ENCODE measurements around the gene KIFC3. TPM values are rescaled to one million over a fixed set of nuclear protein-coding genes. Genes with fewer than 3 reads are reported as not detected.
A peak's percentile ranks its signal among the peaks of the same experiment; 100 is the strongest.
"Not testable (repeated sequence)": the region's sequence is repeated elsewhere in the genome, so short reads cannot be mapped to it uniquely, and the experiment has no call there.

Gene KIFC3
- total RNA-seq, 1 donor from 2014 or later = 0.52 TPM

GRCh38 chr16:57821149-57821971 lies 19.1 kb upstream of the KIFC3 start:
- Mint-ChIP-seq H3K4me3 (ENCODE audit: low read depth) (no peak overlapping the region), H3K9me3 (no peaks in the 10 kb centered on the region), H3K36me3 (ENCODE audit: low read depth) (no peaks in the 10 kb centered on the region), H3K27ac (no peak overlapping the region), H3K4me1 (ENCODE audit: low read depth) (peaks cover 4% of the 10 kb centered on the region), H3K27me3 (ENCODE audit: low read depth) (peaks cover 9% of the 10 kb centered on the region)
- no peak for DNase-seq (ENCODE audit: low spot score)
- intact Hi-C loops (cut with micrococcal nuclease) = no loop called here

GRCh38 chr16:57818377-57819064 lies 16.2 kb upstream of the KIFC3 start:
- Mint-ChIP-seq H3K4me3 (ENCODE audit: low read depth) (no peak overlapping the region), H3K27ac (no peak overlapping the region), H3K9me3 (no peaks in the 10 kb centered on the region), H3K27me3 (ENCODE audit: low read depth) (peaks cover 2% of the 10 kb centered on the region), H3K4me1 (ENCODE audit: low read depth) (peaks cover 9% of the 10 kb centered on the region), H3K36me3 (ENCODE audit: low read depth) (no peaks in the 10 kb centered on the region)
- intact Hi-C loops (cut with micrococcal nuclease) = no loop called here
- no peak for DNase-seq (ENCODE audit: low spot score)

GRCh38 chr16:57817680-57818079 lies 15.4 kb upstream of the KIFC3 start:
- no peak for DNase-seq (ENCODE audit: low spot score)
- Mint-ChIP-seq H3K9me3 (no peaks in the 10 kb centered on the region), H3K27ac (no peak overlapping the region), H3K36me3 (ENCODE audit: low read depth) (no peaks in the 10 kb centered on the region), H3K4me3 (ENCODE audit: low read depth) (no peak overlapping the region), H3K27me3 (ENCODE audit: low read depth) (no peaks in the 10 kb centered on the region), H3K4me1 (ENCODE audit: low read depth) (peaks cover 9% of the 10 kb centered on the region)
- intact Hi-C loops (cut with micrococcal nuclease) = no loop called here

- H3K9me3 Mint-ChIP-seq = no peaks in the 10 kb centered on the region
- no peak overlapping the region for H3K4me3 Mint-ChIP-seq (ENCODE audit: low read depth)
- no peaks in the 10 kb centered on the region for H3K36me3 Mint-ChIP-seq (ENCODE audit: low read depth)
- H3K4me1 Mint-ChIP-seq (ENCODE audit: low read depth) = peaks cover 9% of the 10 kb centered on the region
- intact Hi-C loops (cut with micrococcal nuclease) = no loop called here
- DNase-seq (ENCODE audit: low spot score) = no peak
- H3K27ac Mint-ChIP-seq = no peak overlapping the region
- no peaks in the 10 kb centered on the region for H3K27me3 Mint-ChIP-seq (ENCODE audit: low read depth)
Observed at GRCh38 chr16:57815987-57816745, 13.9 kb upstream of the KIFC3 start.

- intact Hi-C loops (cut with micrococcal nuclease) = loop anchor here (5.0 kb wide), 1 partner anchor 78 kb away; the partner anchor contains the start of gene KATNB1
- peaks cover 16% of the 10 kb centered on the region for H3K4me1 Mint-ChIP-seq (ENCODE audit: low read depth)
- DNase-seq (ENCODE audit: low spot score) = no peak
- no peak overlapping the region for H3K27ac Mint-ChIP-seq
- no peak overlapping the region for H3K4me3 Mint-ChIP-seq (ENCODE audit: low read depth)
- H3K36me3 Mint-ChIP-seq (ENCODE audit: low read depth) = no peaks in the 10 kb centered on the region
- H3K27me3 Mint-ChIP-seq (ENCODE audit: low read depth) = no peaks in the 10 kb centered on the region
- no peaks in the 10 kb centered on the region for H3K9me3 Mint-ChIP-seq
Observed at GRCh38 chr16:57814896-57815295, 12.6 kb upstream of the KIFC3 start.

GRCh38 chr16:57813466-57813865 lies 11.2 kb upstream of the KIFC3 start:
- Mint-ChIP-seq H3K27ac (no peak overlapping the region), H3K4me3 (ENCODE audit: low read depth) (no peak overlapping the region), H3K36me3 (ENCODE audit: low read depth) (no peaks in the 10 kb centered on the region), H3K4me1 (ENCODE audit: low read depth) (peaks cover 22% of the 10 kb centered on the region), H3K9me3 (no peaks in the 10 kb centered on the region), H3K27me3 (ENCODE audit: low read depth) (peaks cover 2% of the 10 kb centered on the region)
- no peak for DNase-seq (ENCODE audit: low spot score)
- intact Hi-C loops (cut with micrococcal nuclease) = loop anchor here (5.0 kb wide), 1 partner anchor 76 kb away; the partner anchor contains the start of gene KATNB1

- peaks cover 21% of the 10 kb centered on the region for H3K4me1 Mint-ChIP-seq (ENCODE audit: low read depth)
- H3K36me3 Mint-ChIP-seq (ENCODE audit: low read depth); H3K9me3 Mint-ChIP-seq; DNase-seq (ENCODE audit: low spot score); H3K27ac Mint-ChIP-seq; H3K4me3 Mint-ChIP-seq (ENCODE audit: low read depth): not testable (repeated sequence)
- peaks cover 11% of the 10 kb centered on the region for H3K27me3 Mint-ChIP-seq (ENCODE audit: low read depth)
- intact Hi-C loops (cut with micrococcal nuclease) = loop anchor here (2.0 to 5.0 kb wide), 2 partner anchors 74 to 189 kb away; partner anchors contain the start of genes KATNB1, USB1 and ZNF319
Observed at GRCh38 chr16:57811340-57811739, 9.0 kb upstream of the KIFC3 start.

- Mint-ChIP-seq H3K27me3 (ENCODE audit: low read depth) (peaks cover 17% of the 10 kb centered on the region), H3K4me1 (ENCODE audit: low read depth) (peaks cover 17% of the 10 kb centered on the region), H3K36me3 (ENCODE audit: low read depth) (no peaks in the 10 kb centered on the region), H3K4me3 (ENCODE audit: low read depth) (peak overlapping the region; percentile 39), H3K27ac (peak overlapping the region; percentile 70), H3K9me3 (no peaks in the 10 kb centered on the region)
- peak; percentile 78 for DNase-seq (ENCODE audit: low spot score)
- intact Hi-C loops (cut with micrococcal nuclease) = loop anchor here (2.0 to 5.0 kb wide), 2 partner anchors 73 to 190 kb away; partner anchors contain the start of genes KATNB1, USB1 and ZNF319
Observed at GRCh38 chr16:57810197-57811031, 8.1 kb upstream of the KIFC3 start.

GRCh38 chr16:57809276-57810196 lies 7.2 kb upstream of the KIFC3 start:
- peaks cover 17% of the 10 kb centered on the region for H3K4me1 Mint-ChIP-seq (ENCODE audit: low read depth)
- peaks cover 21% of the 10 kb centered on the region for H3K27me3 Mint-ChIP-seq (ENCODE audit: low read depth)
- H3K9me3 Mint-ChIP-seq = no peaks in the 10 kb centered on the region
- peak overlapping the region; percentile 39 for H3K4me3 Mint-ChIP-seq (ENCODE audit: low read depth)
- H3K36me3 Mint-ChIP-seq (ENCODE audit: low read depth) = no peaks in the 10 kb centered on the region
- DNase-seq (ENCODE audit: low spot score) = no peak
- intact Hi-C loops (cut with micrococcal nuclease) = loop anchor here (2.0 to 5.0 kb wide), 2 partner anchors 72 to 191 kb away; partner anchors contain the start of genes KATNB1, USB1 and ZNF319
- H3K27ac Mint-ChIP-seq = peak overlapping the region; percentile 70

GRCh38 chr16:57808589-57809228 lies 6.4 kb upstream of the KIFC3 start:
- intact Hi-C loops (cut with micrococcal nuclease) = no loop called here
- Mint-ChIP-seq H3K9me3 (no peaks in the 10 kb centered on the region), H3K4me1 (ENCODE audit: low read depth) (peaks cover 17% of the 10 kb centered on the region), H3K27me3 (ENCODE audit: low read depth) (peaks cover 28% of the 10 kb centered on the region), H3K27ac (peak overlapping the region; percentile 43), H3K36me3 (ENCODE audit: low read depth) (no peaks in the 10 kb centered on the region), H3K4me3 (ENCODE audit: low read depth) (peak overlapping the region; percentile 62)
- no peak for DNase-seq (ENCODE audit: low spot score)
